HCT116 (cell line): ENCODE measurements around the gene EXOC6B.

Experiments
- ATF3 ChIP-seq: IDR thresholded peaks from 2 replicates; pipeline ENCODE4 v1.6.1; 2012
- CBX3 ChIP-seq: IDR thresholded peaks from 2 replicates; pipeline ENCODE4 v1.6.1; 2012; ENCODE audit warnings: low read depth
- CEBPB ChIP-seq: IDR thresholded peaks from 2 replicates; pipeline ENCODE4 v1.6.1; 2012; ENCODE audit warnings: low read depth
- CTCF ChIP-seq, 3 experiments: fragments of 200-600 bp in 1 of 3; sonication (generic) in 1 of 3; IDR thresholded peaks in 2 of 3; conservative IDR thresholded peaks in 1 of 3; 2 replicates each; pipeline ENCODE4 v1.5.1; 2012 to 2017; ENCODE audit warnings: low read depth in 2 of 3, low read length in 2 of 3, antibody characterized with exemption in 1 of 3, borderline replicate concordance in 1 of 3, control low read depth in 1 of 3, mild to moderate bottlenecking in 1 of 3, mixed read lengths in 1 of 3, mixed run types in 1 of 3, moderate library complexity in 1 of 3; ENCODE audit not compliant: insufficient read depth in 1 of 3
- EZH2 ChIP-seq: fragments of 200-600 bp; sonication (generic); IDR thresholded peaks from 2 replicates; pipeline ENCODE4 v1.6.1; 2017; ENCODE audit warnings: antibody characterized with exemption, mixed run types
- EZH2phosphoT487 ChIP-seq: fragments of 200-600 bp; IDR thresholded peaks from 2 replicates; pipeline ENCODE4 v1.6.1; 2018; ENCODE audit warnings: antibody characterized with exemption, borderline replicate concordance
- MAX ChIP-seq: IDR thresholded peaks from 2 replicates; pipeline ENCODE4 v1.6.1; 2012
- POLR2A ChIP-seq: IDR thresholded peaks from 2 replicates; pipeline ENCODE4 v1.7.0; 2011; ENCODE audit warnings: borderline replicate concordance; ENCODE audit not compliant: insufficient read depth, insufficient read length; ENCODE audit errors: extremely low read depth
- POLR2AphosphoS5 ChIP-seq: IDR thresholded peaks from 2 replicates; pipeline ENCODE4 v1.6.1; 2011; ENCODE audit warnings: mild to moderate bottlenecking, low read depth, low read length, moderate library complexity
- REST ChIP-seq: IDR thresholded peaks from 2 replicates; pipeline ENCODE4 v1.6.1; 2012; ENCODE audit warnings: low read depth
- SRF ChIP-seq: IDR thresholded peaks from 2 replicates; pipeline ENCODE4 v1.6.1; 2012; ENCODE audit warnings: low read depth
- TCF7L2 ChIP-seq: IDR thresholded peaks from 2 replicates; pipeline ENCODE4 v1.7.0; 2011; ENCODE audit warnings: borderline replicate concordance, inconsistent platforms; ENCODE audit not compliant: insufficient read depth, insufficient read length; ENCODE audit errors: extremely low read depth
- YY1 ChIP-seq: IDR thresholded peaks from 2 replicates; pipeline ENCODE4 v1.6.1; 2011; ENCODE audit warnings: low read length, low read depth, moderate library complexity, mild to moderate bottlenecking; ENCODE audit not compliant: insufficient replicate concordance; ENCODE audit errors: extremely low read depth
- ZNF274 ChIP-seq: fragments of 200-500 bp; sonication (Bioruptor generic); IDR thresholded peaks from 2 replicates; pipeline ENCODE4 v1.6.1; 2014; ENCODE audit warnings: mild to moderate bottlenecking, low read depth, low read length, inconsistent platforms

GRCh38 chr2:72127401-72128058 is 698.3 kb downstream of the EXOC6B start:
- no peak for TF ChIP-seq EZH2
- TF ChIP-seq YY1: no peak
- no peak for TF ChIP-seq ATF3
- no peak for TF ChIP-seq POLR2A
- TF ChIP-seq POLR2AphosphoS5: no peak
- TF ChIP-seq CTCF (IDR thresholded peaks at IDR 0.05 in 2 of 3, conservative IDR thresholded peaks at IDR 0.05 in 1 of 3; ENCODE audit: borderline replicate concordance in 1 of 3, insufficient read depth in 1 of 3, low read depth in 2 of 3, low read length in 2 of 3): no peak
- no peak for TF ChIP-seq REST
- no peak for TF ChIP-seq TCF7L2
- TF ChIP-seq CEBPB: no peak
- TF ChIP-seq MAX: no peak
- TF ChIP-seq EZH2phosphoT487: no peak
- TF ChIP-seq ZNF274: no peak
- TF ChIP-seq SRF: no peak
- no peak for TF ChIP-seq CBX3
